Measurements from ENCODE around the gene COMMD1.

Gene COMMD1

DNA sequence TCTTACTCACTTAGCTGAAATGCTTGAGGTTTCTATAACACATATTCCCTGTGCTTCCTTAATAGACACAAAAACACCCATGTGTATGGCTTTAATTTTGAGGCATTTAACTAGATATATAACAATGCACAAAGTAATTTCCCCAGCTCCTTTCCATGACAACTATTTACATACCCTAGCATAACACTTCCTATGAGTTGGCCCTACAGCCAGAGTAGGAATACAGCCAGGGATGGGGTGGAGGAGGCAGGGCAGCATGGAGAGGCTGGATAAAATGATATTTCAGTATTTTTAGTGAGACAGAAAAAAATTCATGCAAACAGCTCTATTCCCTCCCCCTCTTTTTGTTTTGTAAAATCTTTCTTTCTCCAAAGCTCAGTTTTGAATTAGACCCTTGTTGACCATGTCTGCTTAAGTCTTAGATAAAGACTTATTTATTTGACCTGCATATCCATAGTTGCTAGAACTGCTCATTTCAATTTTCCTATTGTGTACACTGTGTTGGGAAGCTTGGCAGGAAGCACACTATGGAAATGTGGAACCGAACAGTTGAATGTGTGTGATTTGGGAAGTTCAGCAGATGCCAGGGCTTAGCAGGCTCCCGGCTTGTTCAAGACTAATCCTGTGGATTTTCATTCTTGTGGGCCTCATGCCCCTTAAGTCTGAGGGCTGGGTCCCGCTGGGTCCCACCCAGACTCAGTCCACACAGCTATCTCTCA lies 279.2 kb downstream of the COMMD1 start:
- DNase-seq: no peak

Data from inflammatory macrophage treated with lipopolysaccharide for 1 hour (primary cell).